GM15510 (cell line): ENCODE measurements around the gene PTPN6.
A peak's percentile ranks its signal among the peaks of the same experiment; 100 is the strongest.

Source experiments
- POLR2A ChIP-seq: IDR thresholded peaks from 3 replicates; pipeline ENCODE4 v1.6.1; 2011; ENCODE audit warnings: borderline replicate concordance; ENCODE audit not compliant: insufficient read length; ENCODE audit errors: extremely low read depth

The PTPN6 gene

GRCh38 chr12:6946033-6946919, 4.9 kb upstream of the PTPN6 start:
- peak; percentile 55 for TF ChIP-seq POLR2A

- TF ChIP-seq POLR2A = no peak
These were observed 4.2 kb upstream of the PTPN6 start for GRCh38 chr12:6946920-6947374.

DNA sequence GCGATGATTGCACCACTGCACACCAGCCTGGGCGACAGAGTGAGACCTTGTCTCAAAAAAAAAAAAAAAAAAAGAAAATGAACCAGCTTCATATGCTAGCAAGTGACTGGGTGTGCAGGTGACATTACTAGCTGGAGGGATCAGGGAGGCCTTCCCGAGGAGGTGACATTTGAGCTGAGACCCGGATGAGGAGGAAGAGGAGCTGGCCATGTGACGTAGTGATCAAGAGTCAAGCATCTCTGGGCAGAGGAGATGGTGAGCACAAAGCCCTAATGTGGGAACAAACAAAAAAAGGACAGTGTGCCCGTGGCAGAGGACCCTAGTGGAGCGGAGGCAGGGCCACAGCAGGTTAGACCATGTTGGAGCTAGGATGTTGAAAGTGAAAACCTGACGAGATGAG, 3.5 kb upstream of the PTPN6 start:
- no peak for TF ChIP-seq POLR2A

DNA sequence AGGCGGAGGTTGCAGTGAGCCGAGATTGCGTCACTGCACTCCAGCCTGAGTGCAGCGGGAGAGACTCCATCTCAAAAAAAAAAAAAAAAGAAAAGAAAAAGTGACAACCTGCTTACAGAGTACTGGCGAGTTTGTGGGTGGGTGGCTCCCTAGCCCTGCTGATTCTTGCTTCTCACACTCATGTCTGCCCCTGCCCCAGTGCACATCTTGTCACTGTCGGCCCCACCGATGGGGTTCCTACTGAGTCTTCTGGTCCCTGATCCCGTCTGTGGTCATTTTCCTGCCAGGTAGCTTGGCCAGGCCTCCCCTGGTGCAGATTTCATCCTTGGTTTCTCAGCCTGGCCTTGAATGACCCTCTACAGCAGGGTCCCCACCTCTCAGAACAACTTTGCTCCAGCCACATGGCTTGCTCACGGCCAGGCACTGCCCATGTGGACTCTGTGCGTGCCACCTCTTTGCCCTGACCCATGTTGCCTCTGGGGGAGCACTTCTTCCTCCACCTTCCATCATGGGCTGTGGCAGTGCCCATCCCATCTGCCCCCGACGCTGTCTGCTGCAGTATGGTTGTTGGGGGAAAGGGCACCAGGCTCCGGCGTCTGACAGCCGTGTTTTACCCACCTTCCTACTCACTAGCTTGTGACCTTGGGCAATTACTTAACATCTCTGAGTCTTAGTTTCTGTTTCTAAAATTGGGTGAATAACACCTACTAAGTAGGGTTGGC, 2.1 kb upstream of the PTPN6 start:
- TF ChIP-seq POLR2A = peak; percentile 33

DNA sequence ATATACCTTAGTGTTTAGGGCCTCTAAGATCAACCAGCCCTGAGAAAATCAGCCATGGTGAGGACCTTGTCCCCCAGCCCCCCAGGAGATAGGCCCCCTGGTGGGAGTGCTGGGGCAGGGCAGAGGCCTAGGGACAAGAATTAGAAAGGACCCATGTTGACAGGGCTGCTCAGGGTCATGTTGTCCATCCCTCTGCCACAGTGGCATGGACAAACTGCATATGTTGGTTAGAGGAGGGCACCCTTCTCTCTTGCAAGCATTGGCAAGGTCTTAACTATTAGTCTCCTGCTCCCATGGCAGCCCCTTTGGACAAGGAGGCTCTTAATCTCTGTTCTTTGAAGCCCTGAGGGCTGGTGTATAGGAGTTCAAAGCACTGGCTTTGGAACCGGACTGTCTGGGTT, 755 bp upstream of the PTPN6 start:
- no peak for TF ChIP-seq POLR2A

DNA sequence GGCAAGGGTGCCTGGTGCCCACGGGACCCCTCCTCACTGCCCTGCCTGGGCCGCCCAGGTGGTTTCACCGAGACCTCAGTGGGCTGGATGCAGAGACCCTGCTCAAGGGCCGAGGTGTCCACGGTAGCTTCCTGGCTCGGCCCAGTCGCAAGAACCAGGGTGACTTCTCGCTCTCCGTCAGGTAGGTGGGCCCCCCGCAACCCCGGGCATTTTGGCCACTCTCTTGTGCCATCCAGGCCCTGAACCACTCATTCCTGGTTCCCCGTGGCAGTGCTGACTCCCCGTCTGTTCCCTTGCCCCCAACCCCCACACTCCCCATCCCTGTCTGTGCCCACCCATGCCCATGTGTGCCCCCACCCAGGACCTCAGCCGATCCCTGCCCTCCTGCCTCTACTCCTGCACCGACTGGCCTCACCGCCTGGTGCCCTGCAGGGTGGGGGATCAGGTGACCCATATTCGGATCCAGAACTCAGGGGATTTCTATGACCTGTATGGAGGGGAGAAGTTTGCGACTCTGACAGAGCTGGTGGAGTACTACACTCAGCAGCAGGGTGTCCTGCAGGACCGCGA, 480 bp downstream of the PTPN6 start:
- TF ChIP-seq POLR2A = no peak

GRCh38 chr12:6952121-6952862, 1.1 kb downstream of the PTPN6 start:
- TF ChIP-seq POLR2A = peak; percentile 37

DNA sequence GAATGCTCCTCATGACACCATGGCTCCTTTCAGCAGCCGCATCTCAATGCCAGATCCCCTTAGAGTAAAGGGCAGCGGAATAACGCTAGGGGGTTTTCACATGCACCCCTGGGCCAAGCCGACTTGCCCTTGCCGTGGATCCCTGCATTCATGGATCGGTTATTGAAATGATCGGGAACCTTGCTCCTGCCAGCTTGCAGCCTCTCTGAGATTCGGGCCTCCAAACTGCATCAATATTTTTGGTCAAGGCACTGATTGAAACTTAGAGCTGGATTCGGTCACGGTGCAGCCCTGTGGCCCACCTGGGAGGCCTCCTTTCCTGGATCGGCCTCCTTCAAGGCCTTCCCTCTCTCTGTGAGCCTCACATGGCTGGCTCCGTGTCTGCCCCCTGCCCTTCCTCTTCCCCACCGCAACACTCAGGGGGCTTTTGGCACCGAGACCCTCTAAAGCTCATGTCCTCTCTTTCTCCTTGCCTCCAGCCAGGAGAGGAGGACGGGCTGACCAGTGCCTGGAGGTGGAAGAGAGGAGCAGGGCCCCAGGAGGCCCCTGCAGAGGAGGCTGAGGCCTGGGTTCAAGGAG, 1.8 kb downstream of the PTPN6 start:
- TF ChIP-seq POLR2A = no peak

GRCh38 chr12:6953442-6954315, 2.5 kb downstream of the PTPN6 start:
- TF ChIP-seq POLR2A = peak; percentile 99

DNA sequence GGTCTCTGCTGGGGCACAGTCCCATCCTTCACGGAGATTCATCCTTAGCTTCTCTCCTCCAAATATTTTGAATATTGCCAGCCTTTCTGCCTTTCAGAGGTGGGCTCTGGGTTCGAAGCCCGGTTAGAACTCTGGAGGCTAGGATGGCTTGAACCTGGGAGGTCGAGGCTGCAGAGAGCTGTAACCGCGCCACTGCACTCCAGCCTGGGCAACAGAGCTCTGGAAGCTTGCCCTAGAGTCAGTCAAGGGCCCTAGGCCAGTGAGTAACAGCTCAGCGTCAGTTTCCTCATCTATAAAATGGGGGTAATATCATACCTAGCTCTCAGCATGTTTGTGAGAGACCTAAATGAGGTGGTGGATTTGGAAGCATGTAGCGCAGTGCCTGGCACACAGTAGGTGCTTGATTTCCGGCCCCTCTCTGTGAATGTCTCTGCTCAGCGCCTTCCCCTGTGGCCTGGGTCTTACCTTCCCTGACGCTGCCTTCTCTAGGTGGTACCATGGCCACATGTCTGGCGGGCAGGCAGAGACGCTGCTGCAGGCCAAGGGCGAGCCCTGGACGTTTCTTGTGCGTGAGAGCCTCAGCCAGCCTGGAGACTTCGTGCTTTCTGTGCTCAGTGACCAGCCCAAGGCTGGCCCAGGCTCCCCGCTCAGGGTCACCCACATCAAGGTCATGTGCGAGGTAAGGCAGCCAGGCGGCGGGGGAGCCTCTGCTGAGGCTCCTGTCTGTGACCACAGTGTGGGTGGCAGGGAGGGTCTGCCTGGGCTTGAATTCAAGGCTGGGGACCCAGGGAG, 3.4 kb downstream of the PTPN6 start:
- no peak for TF ChIP-seq POLR2A

DNA sequence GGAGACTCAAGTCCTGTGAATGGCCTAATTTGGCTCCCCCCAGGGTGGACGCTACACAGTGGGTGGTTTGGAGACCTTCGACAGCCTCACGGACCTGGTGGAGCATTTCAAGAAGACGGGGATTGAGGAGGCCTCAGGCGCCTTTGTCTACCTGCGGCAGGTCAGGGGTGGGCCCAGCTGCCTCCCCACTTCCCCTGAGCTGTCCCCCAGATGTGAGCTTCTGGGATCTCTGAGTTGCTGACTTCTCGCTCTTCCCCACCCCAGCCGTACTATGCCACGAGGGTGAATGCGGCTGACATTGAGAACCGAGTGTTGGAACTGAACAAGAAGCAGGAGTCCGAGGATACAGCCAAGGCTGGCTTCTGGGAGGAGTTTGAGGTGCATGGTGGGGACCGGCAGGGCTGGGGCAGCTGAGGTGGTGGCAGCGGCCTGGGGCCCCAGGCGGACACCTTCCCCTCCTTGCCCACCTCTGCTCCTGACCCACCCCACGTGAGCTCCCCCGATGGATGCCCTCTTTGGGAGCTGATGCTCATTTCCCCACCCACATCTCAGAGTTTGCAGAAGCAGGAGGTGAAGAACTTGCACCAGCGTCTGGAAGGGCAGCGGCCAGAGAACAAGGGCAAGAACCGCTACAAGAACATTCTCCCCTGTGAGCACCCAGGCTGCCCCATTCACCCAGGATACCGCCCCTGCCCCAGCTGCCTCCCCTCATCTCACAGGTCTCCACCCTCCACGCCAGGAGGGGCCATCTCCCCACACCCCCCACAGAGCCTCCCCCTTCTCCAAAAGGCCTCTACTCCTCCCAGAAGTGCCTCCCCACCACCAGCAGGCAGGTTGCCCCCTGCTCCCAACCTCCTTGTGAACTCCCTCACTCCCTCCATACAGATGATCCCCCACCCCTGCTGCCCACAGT, 4.2 kb downstream of the PTPN6 start:
- no peak for TF ChIP-seq POLR2A
